HG02884 (cell line): ENCODE measurements around the gene CDH23.
A peak's percentile ranks its signal among the peaks of the same experiment; 100 is the strongest.

ENCODE experiments used
- ATAC-seq: cut with Tn5 transposase; IDR thresholded peaks from one replicate; pipeline ENCODE4 v1.9.1; 2021; ENCODE audit warnings: mild to moderate bottlenecking, moderate library complexity; ENCODE audit not compliant: unreplicated experiment

CDH23 gene

DNA sequence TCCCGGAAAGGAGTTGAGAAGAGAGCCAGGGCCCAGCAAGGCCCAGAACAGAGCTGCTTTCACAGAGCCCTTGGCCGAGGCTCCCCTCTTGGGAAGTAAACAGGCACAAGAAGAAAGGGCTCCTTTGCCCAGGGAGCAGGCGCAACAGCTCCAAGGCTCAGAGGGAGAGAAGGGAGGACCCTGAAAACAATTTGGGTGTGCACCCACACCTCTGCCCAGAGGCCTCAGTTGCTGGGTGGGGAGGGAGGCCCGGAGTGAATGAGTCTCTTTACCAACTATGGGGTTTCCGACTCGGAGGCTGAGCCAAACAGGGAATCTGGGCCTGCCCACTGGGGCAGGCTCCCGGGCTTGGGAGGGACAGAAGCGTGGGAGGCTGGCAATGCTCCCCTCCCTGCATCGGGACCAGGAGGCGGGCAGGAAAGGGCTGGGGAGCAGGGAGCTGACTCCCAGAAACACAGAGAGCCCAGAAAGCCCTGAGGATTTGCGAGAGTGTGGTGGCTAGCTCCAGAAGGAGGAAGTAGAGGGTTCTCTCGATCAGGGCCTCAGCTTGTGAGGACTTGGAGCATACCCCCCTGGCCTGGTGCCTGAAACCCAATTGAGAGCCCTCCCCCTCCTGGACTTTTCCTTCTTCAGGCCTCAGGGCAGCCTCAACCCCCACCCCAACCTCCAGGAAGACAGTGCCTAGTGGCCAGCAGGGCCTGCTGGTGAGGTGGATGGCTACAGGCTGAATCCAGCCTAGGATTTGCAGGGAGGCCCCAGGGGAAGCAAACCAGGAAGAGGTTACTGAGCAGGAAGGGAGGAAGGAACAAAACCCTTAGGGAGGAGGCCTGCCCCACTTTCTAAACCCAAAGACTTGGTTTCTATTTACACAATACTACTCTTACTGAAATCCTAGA, 316.7 kb downstream of the CDH23 start:
- no peak for ATAC-seq

DNA sequence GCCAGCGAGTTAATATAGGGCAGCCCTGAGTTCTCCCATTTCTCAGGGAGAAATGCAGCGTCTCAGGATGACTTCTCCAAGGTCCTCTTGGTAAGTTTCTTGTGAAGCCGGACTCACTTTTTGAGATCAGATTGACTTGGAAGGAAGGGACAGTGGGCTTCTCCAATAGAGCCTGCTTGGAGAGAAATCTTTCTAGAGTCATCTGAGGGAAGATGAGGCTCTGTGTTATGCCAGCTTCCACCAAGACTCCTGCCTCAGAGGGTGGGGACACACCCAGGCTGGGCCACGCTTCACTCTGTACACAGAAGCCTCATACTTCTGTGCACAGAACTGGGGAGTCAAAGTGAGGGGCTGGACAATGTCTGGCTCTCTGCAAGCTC, 317.3 kb downstream of the CDH23 start:
- ATAC-seq, result no peak

DNA sequence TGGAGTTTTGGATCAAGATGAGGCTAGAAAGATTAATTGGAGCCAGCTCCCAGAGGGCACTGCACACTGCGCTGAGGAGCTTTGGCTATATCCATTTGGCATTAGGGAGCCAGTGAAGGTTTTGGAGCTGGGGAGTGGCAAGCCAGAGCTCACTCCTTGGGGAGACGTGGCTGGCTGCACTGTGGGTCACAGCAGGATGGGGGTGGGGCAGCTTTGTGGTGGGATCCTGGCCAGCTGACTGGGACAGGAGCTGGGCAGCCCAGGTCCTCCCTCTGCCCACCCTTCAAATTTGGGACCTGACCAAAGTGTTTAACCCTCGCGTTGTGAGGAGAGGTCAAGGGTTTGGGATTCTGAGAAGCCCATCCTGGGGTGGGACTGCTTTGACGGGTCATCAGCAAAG, 317.9 kb downstream of the CDH23 start:
- no peak for ATAC-seq

DNA sequence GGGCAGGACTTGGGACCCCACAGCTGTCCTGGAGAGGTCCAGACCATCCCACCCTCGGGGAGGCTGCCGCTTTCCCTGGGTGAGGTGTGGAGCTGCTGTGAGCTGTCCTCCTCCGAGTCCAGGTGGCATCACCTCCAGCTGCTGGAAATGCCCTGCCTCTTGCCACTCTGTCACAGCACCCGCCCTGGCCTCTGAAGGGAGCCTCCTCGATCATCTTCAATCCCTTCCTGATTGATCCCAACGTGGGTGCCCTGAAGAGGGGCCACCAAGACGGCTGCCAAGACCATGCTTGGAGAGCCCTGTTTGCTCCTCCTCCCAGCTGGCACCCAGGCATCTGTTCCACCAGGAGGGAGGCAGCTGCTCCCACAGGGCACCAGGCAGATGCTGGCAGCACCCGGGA, 318.3 kb downstream of the CDH23 start:
- no peak for ATAC-seq

DNA sequence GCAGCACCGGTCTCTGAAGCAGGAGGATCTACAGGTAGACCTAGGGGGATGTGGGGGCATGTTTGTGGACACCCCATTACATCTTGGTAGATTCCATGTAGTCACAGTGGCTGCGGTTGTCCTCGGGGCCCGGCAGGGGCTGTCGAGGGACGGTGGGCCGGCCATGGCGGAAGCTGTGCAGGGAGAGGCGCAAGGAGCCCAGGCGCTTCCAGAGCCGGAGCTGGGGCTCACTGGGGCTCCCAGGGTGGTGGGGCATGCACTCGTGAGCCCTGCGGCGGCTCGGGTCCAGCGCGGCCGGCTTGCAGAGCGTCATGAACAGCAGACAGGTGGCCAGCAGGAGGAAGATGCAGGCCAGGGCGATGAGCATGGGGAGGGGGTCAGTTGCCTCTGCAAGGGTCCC, 319.1 kb downstream of the CDH23 start:
- ATAC-seq, result no peak

DNA sequence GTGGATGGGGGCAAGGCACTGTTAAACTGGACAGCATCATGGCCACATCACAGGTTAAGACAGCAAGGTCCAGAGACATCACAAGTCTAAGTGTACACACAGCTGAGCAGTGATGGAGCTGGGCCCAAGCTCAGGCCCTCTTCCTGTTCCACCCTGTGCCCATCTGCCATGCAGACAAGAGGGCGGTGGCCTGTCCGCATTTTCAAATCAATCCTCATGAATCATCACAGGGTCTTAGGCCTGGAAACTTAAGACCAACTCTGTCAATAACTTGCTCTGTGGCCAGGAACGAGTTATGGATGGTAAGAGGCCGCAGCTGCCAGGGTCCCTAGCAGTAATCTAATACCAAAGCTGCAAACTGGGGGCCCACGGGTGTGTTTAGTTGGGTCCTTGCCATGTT, 319.7 kb downstream of the CDH23 start:
- no peak for ATAC-seq

DNA sequence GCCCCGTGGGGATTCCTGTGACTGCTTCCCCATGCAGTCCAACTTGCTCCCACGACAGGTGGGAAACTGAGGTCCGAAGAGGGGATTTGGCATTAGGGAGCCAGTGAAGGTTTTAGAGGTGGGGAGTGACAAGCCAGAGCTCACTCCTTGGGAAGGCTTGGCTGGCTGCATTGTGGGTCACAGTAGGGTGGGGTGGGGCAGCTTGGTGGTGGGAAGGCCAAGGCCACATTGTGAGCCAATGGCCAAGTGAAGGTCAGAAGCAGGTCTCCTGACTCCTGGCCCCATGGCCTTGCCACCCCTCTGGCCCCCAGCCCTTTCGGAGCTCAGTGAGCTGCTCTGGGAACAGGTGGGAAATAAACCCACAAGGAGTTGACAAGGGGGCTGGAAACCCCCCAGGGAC, 320.3 kb downstream of the CDH23 start:
- no peak for ATAC-seq

DNA sequence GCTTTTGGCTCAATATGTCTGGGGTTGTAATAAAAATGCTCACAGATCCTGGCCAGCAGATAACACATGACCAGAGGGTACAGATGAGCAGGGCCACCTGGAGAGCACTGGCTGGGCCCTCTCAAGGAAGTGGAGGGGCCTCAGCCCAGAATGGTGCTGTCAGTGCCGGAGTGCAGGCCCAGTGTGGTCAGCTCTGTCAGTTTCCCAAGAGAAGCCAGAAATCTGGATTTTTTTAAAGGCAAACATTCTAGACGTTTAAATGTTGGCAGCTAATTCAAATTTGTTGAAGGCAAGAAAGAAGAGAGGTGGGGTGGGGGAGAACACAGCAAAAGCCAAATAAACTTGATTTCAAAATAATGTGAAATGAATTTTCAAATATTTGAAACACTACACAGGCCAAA, 320.8 kb downstream of the CDH23 start:
- ATAC-seq, result no peak

DNA sequence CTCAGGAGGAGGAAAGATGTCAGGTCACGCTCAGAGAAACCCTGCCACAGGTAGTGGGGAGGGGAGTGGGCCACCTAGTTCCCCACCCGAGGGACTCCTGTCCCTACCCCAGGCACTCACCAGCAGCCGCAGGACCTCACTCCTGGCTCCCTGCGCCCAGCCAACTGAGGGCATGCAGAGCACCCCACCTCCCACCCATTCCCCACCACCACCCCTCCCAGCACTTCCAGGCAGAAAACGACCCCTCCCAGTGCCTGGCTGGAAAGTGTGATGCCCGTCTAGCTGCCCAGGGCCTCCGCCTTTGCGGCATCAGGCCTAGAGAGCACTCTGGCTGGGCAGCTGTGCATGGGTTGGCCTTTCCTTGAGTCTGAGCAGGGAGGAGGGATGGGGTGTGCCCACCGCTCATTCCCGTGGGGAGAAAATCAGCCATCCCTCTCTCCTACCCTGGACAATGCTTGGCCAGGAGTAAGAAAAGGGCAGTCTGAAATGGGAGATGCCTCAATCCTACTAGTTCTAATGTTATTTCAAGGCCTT, 321.5 kb downstream of the CDH23 start:
- ATAC-seq, result no peak

DNA sequence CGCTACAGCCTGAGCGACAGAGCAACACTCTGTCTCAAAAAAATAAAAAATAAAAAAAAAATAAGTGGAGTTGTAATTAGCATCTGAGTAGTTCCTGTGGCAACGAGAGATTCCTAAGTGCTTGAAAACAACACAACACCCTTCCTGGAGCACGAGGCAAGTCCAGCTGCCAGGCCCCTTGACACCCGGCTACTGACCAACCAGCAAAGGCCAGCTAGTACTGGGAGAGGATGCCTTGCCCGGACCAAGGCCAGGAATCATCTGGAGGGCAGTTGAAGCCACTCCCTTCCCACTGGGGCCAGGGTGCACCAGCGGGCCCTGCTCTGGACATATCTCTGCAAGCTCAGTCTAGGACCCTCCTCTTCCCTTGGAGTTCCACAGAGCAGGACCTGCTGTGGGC, 322.3 kb downstream of the CDH23 start:
- no peak for ATAC-seq

DNA sequence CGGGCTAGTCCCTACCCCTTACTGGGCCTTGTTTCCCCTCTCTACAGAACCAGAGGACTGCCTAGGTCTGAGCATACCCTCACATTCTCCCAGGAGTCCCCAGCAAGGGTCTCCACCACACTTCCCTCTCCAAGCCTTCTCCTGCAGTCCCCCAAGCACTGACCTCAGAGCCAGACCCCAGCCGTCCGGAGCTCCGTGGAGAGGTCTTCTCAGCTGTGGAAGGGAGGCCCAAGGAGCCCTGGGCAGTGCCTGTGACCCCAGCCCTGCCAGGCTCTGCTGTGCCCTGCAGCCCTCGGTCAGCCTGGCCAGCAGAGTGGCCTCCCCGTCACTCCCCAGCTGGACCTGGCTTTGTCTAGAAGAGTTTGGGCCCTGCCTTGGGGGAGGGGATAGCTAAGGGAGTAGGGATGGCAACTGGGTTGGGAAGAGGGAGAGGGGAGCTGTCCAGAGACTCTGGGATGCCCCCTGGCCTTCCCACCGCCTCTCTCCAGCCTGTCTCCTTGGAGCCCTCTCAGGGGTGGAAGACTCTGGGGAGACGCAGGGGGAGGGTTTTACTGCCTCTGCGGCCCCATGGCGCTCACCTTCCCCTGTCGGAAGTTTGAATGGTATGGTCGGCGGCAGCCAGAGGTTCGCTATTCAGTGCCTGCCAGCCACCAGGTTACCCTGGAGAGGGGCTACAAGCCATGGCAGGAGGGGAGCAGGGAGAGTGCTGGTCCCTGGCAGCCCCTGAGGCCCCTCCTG, 322.9 kb downstream of the CDH23 start, which contains the start of gene C10orf105:
Gene C10orf105 (minus strand): TSS at position 315 of the 738 bp plus-strand sequence. CDS start 3,441 bp downstream, outside the sequence.
- no peak for ATAC-seq

DNA sequence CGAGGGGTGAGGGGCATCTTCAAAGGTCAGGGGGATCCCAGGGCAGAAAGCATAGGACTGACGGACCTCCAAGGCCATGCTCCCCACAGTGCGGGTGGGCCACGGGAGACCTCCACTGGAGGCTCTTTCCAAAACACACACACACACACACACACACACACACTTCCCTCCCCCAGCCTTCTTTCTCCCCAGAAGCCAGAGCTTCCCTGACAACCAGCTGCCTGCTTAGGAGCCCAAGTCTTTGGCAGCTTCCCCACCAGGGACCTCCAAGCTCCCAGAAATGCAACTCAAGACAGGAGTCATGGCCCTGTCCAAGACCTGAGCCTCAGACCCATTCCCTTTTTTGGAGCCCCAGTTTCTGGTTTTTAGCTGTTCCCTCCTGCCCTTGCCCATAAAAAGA, 323.6 kb downstream of the CDH23 start:
- no peak for ATAC-seq

DNA sequence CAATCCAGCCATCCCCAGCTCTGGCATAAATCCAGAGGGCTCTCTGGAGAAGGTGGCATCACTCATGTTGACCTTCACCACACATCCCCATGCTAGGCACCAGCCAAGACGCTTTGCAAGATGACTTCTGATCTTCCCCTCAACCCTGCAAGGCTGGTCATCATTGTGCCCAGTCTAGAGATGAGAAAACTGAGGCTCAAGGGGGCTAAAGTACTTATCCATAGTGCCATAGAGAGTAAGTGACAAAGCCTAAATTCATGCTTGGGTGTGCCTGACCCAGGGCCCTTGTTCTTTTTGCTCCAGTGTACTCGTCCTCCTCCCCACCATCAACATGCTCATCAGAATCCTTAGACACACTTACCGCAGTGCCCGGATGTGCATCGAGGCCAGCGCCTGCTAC, 324.6 kb downstream of the CDH23 start:
- no peak for ATAC-seq

DNA sequence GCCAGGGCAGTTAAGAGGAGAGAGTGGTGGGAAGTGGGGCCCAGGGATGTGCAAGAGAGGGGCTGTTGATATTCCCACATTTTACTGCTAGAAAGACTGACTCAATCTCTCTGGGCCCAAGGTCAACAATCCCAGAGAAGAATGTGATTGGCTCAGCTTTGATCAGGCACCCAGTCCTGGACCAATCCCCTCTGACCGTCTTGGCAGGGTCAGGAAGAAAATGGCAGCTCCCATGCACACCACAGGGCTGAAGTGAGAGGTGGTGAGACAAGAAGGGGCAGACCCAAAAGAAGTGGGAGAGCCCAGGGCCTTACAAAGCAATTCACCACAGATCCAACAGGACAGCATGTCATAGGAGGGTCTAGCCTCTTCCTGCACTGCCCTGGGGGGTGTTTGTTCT, 326.1 kb downstream of the CDH23 start:
- ATAC-seq, result no peak

DNA sequence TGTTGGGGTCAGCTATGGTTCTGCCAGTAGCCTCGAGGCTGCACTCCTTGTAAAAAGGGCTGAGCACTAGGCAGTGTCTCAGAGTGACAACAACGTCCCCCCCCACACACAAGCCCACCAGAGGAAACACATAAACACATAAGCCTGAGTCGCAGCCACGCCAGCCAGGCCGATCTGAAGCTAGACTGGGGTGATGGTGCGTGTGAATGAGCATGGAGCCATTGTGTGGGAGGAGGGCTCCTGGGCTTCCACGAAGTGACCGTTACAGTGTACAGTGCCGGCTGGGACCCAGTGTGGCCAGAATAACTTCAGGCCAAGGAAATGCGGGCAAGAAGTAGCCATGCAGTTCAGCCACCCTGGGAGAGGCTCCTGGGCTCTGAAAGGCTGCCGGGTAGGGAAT, 326.6 kb downstream of the CDH23 start:
- ATAC-seq, result no peak

DNA sequence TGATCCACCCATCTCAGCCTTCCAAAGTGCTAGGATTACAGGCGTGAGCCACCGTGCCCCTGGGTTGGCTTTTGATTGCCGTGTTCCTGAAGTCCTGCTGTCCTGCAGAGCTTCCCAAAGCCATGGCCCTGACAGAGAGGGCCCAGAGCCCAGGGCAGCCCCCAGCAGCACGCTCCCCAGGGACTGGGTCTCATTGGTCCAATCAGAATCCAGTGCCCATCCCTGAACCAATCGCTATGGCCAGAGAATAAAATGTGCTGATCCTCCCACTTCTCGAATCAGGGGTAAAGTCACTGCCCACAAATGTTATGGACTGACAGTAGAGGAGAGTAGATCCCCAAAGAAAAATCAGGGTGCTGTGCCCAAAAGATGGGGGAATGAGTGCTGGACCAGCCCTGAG, 327.8 kb downstream of the CDH23 start:
- ATAC-seq, result no peak

DNA sequence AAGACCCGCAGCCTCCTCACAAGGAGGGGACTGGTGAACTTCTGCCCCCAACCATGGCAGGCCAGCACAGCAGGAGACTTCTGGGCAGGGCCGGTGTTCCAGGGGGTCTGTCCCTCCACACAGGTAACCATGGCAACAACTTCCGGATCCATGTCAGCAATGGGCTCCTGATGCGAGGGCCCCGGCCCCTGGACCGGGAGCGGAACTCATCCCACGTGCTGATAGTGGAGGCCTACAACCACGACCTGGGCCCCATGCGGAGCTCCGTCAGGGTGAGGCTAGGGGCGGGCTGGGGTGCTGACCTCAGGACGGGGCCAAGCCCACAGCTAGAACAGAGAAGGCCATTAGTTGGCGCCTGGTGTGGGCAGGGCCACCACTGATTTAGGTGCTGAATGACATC, 328.5 kb downstream of the CDH23 start:
- no peak for ATAC-seq

DNA sequence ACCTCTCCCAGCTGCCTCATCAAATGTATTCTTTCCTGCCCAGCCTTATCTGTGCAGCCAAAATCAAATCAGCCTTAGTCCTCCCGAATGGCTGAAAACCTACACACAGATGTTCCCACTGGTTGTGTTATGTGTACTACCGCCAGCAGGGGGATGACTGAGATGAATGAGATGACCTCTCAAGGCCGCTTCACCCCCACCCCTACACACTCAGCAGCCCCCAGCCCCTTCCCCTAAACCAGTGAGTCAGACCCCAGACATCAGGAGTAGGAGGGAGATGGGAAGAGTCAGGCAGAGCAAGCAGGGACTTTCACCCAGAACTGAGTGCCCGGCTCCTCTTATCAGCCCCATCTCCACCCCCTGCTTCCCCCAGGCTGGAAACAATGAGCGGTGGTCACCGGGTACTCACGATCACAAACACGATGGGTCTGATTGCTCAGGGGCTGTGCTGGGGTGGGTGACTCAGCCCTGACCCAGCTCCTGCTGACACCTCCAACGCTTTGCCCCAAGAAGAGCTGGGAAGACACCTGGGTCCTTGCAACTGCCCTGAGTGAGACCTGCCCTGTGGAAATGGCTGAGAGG, 329.4 kb downstream of the CDH23 start:
- ATAC-seq, result no peak

DNA sequence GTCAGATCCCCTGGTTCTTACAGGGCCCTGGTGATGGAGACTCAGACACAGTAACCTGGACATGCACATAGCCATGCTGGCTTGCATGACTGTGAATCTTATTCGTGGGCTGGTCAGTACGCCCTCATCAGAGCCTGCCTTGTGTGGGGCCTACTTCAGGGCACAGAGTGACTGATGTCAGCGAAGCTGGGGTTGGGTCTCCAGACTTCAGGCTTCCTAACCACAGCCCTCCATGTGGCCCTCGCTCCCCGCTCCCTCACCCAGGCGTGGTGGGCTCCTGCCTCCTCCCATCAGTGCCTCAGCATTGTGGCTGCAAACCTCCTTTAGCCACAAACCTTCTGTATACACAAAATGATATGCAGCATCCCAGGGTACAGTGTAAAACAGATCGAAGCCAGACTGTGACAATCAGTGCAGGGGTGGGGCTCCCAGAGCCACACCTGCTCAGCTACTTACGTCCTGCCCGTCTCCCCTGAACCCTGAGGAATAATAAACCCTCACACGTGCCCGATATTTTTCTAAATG, 329.9 kb downstream of the CDH23 start:
- ATAC-seq, result no peak

DNA sequence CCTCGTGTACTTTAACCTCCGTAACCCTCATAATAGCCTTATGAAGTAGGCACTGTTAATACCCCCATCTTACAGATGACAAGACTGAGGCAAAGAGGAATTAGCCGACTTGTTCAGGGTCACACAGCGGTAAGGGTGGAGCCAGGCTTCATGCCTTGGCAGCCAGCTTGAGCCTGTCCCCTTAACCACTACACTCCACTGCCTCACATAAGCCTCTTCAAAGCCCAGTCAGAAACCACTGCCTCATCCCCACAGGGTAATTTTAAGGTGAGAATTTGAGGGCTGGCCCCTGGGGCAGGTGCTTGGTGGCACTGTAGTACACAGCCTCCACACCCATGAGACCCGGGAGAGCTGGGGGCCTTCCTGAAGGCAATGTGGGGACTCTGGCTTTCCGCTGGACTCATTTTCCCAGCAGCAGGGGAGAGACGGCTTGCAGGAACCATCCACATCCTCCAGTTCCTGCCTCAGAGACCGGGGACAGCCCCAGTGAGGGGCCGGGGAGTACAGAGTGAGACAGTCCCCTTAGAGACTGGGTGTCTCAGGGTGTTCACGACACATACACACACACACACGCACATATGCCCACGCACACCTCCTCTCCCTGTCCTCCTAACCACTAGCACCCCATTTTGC, 330.5 kb downstream of the CDH23 start:
- ATAC-seq, result peak; percentile 52
